Glutamatergic neuron (in vitro differentiated cells): Measurements from ENCODE around the gene ARID4B. TPM values are rescaled to one million over a fixed set of nuclear protein-coding genes. Genes with fewer than 3 reads are reported as not detected.

ENCODE experiments used
- DNase-seq: peaks from one replicate; pipeline ENCODE4 v3.0.0; 2022
- H3K27ac Mint-ChIP-seq: one replicate; pipeline ENCODE4 v1.8.0; 2020; ENCODE audit warnings: mild to moderate bottlenecking, mixed read lengths, inconsistent platforms; ENCODE audit not compliant: unreplicated experiment
- H3K27me3 Mint-ChIP-seq: one replicate; pipeline ENCODE4 v1.8.0; 2020; ENCODE audit warnings: mild to moderate bottlenecking, moderate library complexity, mixed read lengths, inconsistent platforms; ENCODE audit not compliant: unreplicated experiment
- H3K36me3 Mint-ChIP-seq: one replicate; pipeline ENCODE4 v1.8.0; 2020; ENCODE audit warnings: mild to moderate bottlenecking, mixed read lengths, inconsistent platforms; ENCODE audit not compliant: unreplicated experiment
- H3K4me1 Mint-ChIP-seq: one replicate; pipeline ENCODE4 v1.8.0; 2020; ENCODE audit warnings: mild to moderate bottlenecking, low read depth, mixed read lengths, inconsistent platforms; ENCODE audit not compliant: unreplicated experiment
- H3K4me3 Mint-ChIP-seq: one replicate; pipeline ENCODE4 v1.8.0; 2020; ENCODE audit warnings: mild to moderate bottlenecking, mixed read lengths, inconsistent platforms; ENCODE audit not compliant: unreplicated experiment
- H3K9me3 Mint-ChIP-seq: one replicate; pipeline ENCODE4 v1.8.0; 2020; ENCODE audit warnings: mild to moderate bottlenecking, moderate library complexity, mixed read lengths, inconsistent platforms; ENCODE audit not compliant: unreplicated experiment
- CTCF ChIP-seq: fragments of 200-600 bp; sonication (generic); IDR thresholded peaks from one replicate; pipeline ENCODE4 v1.5.0; 2021; ENCODE audit not compliant: partially characterized antibody, unreplicated experiment
- total RNA-seq: library from RNA; stranded (reverse); fragmentation: NEBNext Ultra II Directional; extraction: Animal tissue kit (Norgen Biotek cat#: 25700); gene quantifications from one replicate; pipeline ENCODE4 v1.2.1, GENCODE V29; 2021; ENCODE audit not compliant: unreplicated experiment

Gene ARID4B
- total RNA-seq, 1 donor from 2014 or later, result 65.9 TPM

- Mint-ChIP-seq H3K27me3 (no peaks in the 10 kb centered on the region), H3K27ac (no peak overlapping the region), H3K36me3 (no peaks in the 10 kb centered on the region), H3K4me3 (no peak overlapping the region), H3K9me3 (no peaks in the 10 kb centered on the region), H3K4me1 (peaks cover 5% of the 10 kb centered on the region)
- TF ChIP-seq CTCF, result no peak
- DNase-seq, result no peak
Measured at GRCh38 chr1:235250430-235250829, 77.5 kb downstream of the ARID4B start.

DNA sequence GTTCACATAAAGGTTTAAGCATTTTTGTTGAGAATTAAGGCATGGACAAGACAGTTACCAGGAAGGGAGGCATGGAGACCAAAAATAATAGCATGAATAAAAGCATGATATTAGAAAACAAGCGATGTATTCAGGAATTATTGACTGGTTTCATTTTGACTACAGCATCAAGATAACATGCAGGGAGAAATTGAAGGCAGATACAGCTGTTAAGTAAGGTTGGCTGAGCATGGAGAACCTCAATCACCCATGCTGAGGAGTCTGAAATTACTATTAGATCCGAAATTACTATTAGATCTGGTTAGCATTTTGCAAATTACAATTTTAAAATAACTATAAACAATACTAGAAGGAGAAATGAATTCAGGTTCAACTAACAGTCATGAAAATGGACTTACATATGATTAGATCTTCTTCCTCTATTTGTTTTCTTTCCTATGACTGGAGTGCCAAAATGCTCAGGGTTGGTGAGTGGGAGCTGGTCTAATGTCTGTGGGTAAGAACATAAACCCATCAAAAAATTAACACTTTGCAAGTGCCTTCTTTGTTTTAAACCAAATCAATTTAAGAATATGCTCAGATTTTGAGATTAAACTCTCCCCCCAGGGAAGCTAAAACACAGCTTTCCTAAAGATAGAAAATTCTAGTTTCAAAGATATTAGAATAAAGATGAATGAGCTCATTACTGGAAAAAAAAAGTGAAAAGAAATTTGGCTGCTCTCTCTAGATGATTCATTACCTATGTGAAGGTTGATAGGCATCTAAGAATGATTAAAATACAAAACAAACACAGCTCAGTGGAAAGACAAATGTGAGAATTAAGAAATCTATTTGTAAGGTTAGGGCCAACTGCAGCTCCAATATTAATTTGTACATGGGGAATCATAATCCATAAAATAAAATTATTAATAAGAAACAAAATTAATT is 81.7 kb downstream of the ARID4B start:
- no peaks in the 10 kb centered on the region for H3K4me1 Mint-ChIP-seq
- no peak overlapping the region for H3K4me3 Mint-ChIP-seq
- DNase-seq, result no peak
- H3K9me3 Mint-ChIP-seq, result peaks cover 2% of the 10 kb centered on the region
- no peaks in the 10 kb centered on the region for H3K27me3 Mint-ChIP-seq
- TF ChIP-seq CTCF, result no peak
- H3K27ac Mint-ChIP-seq, result no peak overlapping the region
- no peaks in the 10 kb centered on the region for H3K36me3 Mint-ChIP-seq

GRCh38 chr1:235244974-235245592 is 82.9 kb downstream of the ARID4B start:
- Mint-ChIP-seq H3K9me3 (peaks cover 2% of the 10 kb centered on the region), H3K4me3 (no peak overlapping the region), H3K4me1 (no peaks in the 10 kb centered on the region), H3K36me3 (no peaks in the 10 kb centered on the region), H3K27me3 (no peaks in the 10 kb centered on the region), H3K27ac (no peak overlapping the region)
- no peak for DNase-seq
- TF ChIP-seq CTCF, result no peak

DNA sequence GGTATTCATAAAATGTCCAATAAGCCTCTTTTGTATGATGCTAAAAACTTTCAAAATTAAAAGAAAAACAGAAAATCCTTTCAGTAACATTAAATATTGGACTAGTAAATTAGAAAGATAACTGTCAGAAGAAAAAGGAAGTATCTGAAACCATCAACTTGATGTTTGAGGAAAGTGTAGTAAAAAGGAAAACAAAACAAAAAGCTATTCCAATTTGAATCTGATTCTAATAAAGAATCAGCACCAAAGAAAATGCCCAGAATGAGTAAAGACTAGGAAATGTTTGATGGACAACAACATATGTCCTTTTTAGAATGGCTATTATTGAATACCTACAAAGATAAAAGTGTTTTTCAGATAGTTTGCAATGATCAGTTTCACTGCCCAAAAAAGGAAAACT is 87.0 kb downstream of the ARID4B start:
- no peaks in the 10 kb centered on the region for H3K27me3 Mint-ChIP-seq
- H3K4me3 Mint-ChIP-seq, result no peak overlapping the region
- TF ChIP-seq CTCF, result no peak
- H3K27ac Mint-ChIP-seq, result no peak overlapping the region
- H3K36me3 Mint-ChIP-seq, result no peaks in the 10 kb centered on the region
- peaks cover 2% of the 10 kb centered on the region for H3K4me1 Mint-ChIP-seq
- DNase-seq, result no peak
- peaks cover 4% of the 10 kb centered on the region for H3K9me3 Mint-ChIP-seq

GRCh38 chr1:235239851-235240250 is 88.1 kb downstream of the ARID4B start:
- peaks cover 4% of the 10 kb centered on the region for H3K9me3 Mint-ChIP-seq
- no peaks in the 10 kb centered on the region for H3K36me3 Mint-ChIP-seq
- H3K27me3 Mint-ChIP-seq, result peaks cover 4% of the 10 kb centered on the region
- H3K27ac Mint-ChIP-seq, result no peak overlapping the region
- no peak for DNase-seq
- H3K4me3 Mint-ChIP-seq, result no peak overlapping the region
- peaks cover 2% of the 10 kb centered on the region for H3K4me1 Mint-ChIP-seq
- no peak for TF ChIP-seq CTCF
